GM19372 (cell line): ENCODE measurements around the gene SAMSN1.

ENCODE experiments used
- ATAC-seq: cut with Tn5 transposase; IDR thresholded peaks from one replicate; pipeline ENCODE4 v1.9.1; 2021; ENCODE audit warnings: mild to moderate bottlenecking, low read depth, moderate library complexity; ENCODE audit not compliant: unreplicated experiment

SAMSN1 gene

GRCh38 chr21:14492931-14493330 lies 53.2 kb downstream of the SAMSN1 start:
- no peak for ATAC-seq

- no peak for ATAC-seq
Observed at GRCh38 chr21:14491269-14491681, 54.8 kb downstream of the SAMSN1 start.

- ATAC-seq = no peak
Observed at GRCh38 chr21:14488672-14489204, 57.4 kb downstream of the SAMSN1 start.

- ATAC-seq = no peak
Observed at GRCh38 chr21:14487490-14488432, 58.4 kb downstream of the SAMSN1 start.

- no peak for ATAC-seq
Observed at GRCh38 chr21:14486869-14487268, 59.2 kb downstream of the SAMSN1 start.

- ATAC-seq = no peak
Observed at GRCh38 chr21:14484188-14485009, 61.7 kb downstream of the SAMSN1 start.

GRCh38 chr21:14483296-14483695 lies 62.8 kb downstream of the SAMSN1 start:
- no peak for ATAC-seq

- ATAC-seq = peak; percentile 60
Observed at GRCh38 chr21:14482165-14482564, 64.0 kb downstream of the SAMSN1 start.

- ATAC-seq = no peak
Observed at GRCh38 chr21:14480411-14481031, 65.6 kb downstream of the SAMSN1 start.

- ATAC-seq = no peak
Observed at GRCh38 chr21:14479241-14479786, 66.8 kb downstream of the SAMSN1 start.

GRCh38 chr21:14477841-14478240 lies 68.3 kb downstream of the SAMSN1 start:
- ATAC-seq = no peak

- ATAC-seq = no peak
Observed at GRCh38 chr21:14477133-14477532, 69.0 kb downstream of the SAMSN1 start.

- no peak for ATAC-seq
Observed at GRCh38 chr21:14474995-14475394, 71.1 kb downstream of the SAMSN1 start.

- no peak for ATAC-seq
Observed at GRCh38 chr21:14469641-14470040, 76.5 kb downstream of the SAMSN1 start.

GRCh38 chr21:14466715-14467114 lies 79.4 kb downstream of the SAMSN1 start:
- ATAC-seq = no peak

GRCh38 chr21:14457762-14458161 lies 88.4 kb downstream of the SAMSN1 start:
- ATAC-seq = no peak

GRCh38 chr21:14456911-14457310 lies 89.2 kb downstream of the SAMSN1 start:
- ATAC-seq = no peak

- ATAC-seq = peak; percentile 70
Observed at GRCh38 chr21:14454016-14455009, 91.8 kb downstream of the SAMSN1 start.

- ATAC-seq = peak; percentile 66
Observed at GRCh38 chr21:14453339-14454015, 92.6 kb downstream of the SAMSN1 start.
